ENCODE measurements around the gene CNN3. TPM values are rescaled to one million over a fixed set of nuclear protein-coding genes. Genes with fewer than 3 reads are reported as not detected.

The CNN3 gene
- total and polyA plus RNA-seq, 2 donors, result 74.1 to 131 TPM

DNA sequence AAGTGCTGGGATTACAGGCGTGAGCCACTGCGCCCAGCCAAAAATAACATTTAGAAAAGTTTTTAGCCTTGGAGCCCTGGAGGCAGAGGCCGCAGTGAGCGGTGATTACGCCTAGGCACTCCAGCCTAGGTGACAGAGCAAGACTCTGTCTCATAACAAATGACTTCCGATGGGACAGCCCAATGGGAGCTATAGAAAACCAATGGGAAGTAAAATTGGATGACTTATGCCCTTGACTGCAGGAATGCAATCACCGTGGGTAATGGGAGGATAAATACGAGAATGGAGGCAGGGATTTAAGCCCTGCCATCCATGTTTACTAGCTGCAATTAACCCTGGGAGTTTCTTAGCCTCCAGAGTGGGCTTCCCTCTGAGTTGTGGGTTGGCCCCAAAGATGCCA is 37.0 kb upstream of the CNN3 start:
- no peaks in the 10 kb centered on the region for H3K36me3 ChIP-seq (ENCODE audit: control insufficient read depth in 2 of 2, insufficient read depth in 2 of 2, low read length in 1 of 2)
- peaks cover 0 to 16% of the 10 kb centered on the region in 2 donors for H3K4me1 ChIP-seq (ENCODE audit: control insufficient read depth in 2 of 2, insufficient read depth in 2 of 2, low read length in 2 of 2)
- no peaks in the 10 kb centered on the region for H3K27me3 ChIP-seq (ENCODE audit: control insufficient read depth in 2 of 2, insufficient read depth in 1 of 2, low read length in 1 of 2)
- no peak for DNase-seq (ENCODE audit: low read depth in 6 of 9, low spot score in 9 of 9)
- no peak overlapping the region for H3K4me3 ChIP-seq (ENCODE audit: low read length in 2 of 2)
- H3K27ac ChIP-seq (ENCODE audit: low read depth in 1 of 2, low read length in 1 of 2), result no peak overlapping the region
- 85% methylated on average over 8 of the region's 8 CpGs for WGBS
- H3K9me3 ChIP-seq (ENCODE audit: control insufficient read depth in 2 of 2, insufficient read depth in 1 of 2, low read length in 1 of 2), result no peaks in the 10 kb centered on the region

DNA sequence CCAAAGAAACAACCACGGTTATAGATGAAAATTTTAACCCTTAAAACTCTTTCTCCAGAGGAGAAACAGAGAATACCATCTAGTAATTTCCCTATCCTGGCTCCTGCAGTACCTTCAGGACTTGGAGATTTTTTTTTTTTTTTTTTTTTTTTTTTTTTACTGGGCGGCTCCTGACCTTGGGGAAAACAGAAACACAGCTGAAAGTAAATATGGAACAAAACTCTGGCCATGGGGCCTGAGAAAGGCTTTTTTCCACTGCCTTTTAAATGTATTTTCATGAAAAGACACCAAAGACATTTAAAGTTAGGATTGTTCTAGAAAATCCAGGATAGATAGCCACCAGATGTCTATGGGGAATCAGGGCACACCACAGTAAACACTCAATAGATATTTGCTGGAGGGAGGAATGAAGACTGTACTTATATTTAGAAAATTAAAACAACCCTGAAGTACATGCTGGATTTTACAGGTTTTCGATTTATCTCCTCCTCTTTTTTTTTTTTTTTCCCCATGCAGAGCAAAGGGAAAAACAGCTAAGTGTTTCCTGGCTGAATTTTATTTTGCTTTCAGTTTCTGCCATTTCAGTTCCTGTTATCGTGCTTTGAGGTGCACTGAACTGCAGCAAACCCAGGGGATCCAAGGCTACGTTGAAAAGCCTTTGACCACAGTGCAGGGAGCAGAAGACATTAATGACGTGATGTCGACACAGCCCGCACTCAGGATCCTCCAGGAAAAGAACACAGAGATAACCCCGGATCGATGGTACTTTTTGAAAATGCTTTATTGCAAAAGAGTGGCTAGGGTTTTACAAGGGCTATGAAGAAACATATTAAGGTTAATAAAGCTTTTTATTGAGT is 35.7 kb upstream of the CNN3 start:
- no peaks in the 10 kb centered on the region for H3K27me3 ChIP-seq (ENCODE audit: control insufficient read depth in 2 of 2, insufficient read depth in 1 of 2, low read length in 1 of 2)
- no peaks in the 10 kb centered on the region for H3K9me3 ChIP-seq (ENCODE audit: control insufficient read depth in 2 of 2, insufficient read depth in 1 of 2, low read length in 1 of 2)
- DNase-seq (ENCODE audit: low read depth in 6 of 9, low spot score in 9 of 9), result peak; percentile 18 to 79 (median 42)
- 20% methylated on average over 10 of the region's 10 CpGs for WGBS
- H3K27ac ChIP-seq (ENCODE audit: low read depth in 1 of 2, low read length in 1 of 2), result peak overlapping the region; percentile 74 to 79
- H3K36me3 ChIP-seq (ENCODE audit: control insufficient read depth in 2 of 2, insufficient read depth in 2 of 2, low read length in 1 of 2), result no peaks in the 10 kb centered on the region
- H3K4me1 ChIP-seq (ENCODE audit: control insufficient read depth in 2 of 2, insufficient read depth in 2 of 2, low read length in 2 of 2), result peaks cover 0 to 16% of the 10 kb centered on the region in 2 donors
- H3K4me3 ChIP-seq (ENCODE audit: low read length in 2 of 2), result peak overlapping the region; percentile 35 to 42

DNA sequence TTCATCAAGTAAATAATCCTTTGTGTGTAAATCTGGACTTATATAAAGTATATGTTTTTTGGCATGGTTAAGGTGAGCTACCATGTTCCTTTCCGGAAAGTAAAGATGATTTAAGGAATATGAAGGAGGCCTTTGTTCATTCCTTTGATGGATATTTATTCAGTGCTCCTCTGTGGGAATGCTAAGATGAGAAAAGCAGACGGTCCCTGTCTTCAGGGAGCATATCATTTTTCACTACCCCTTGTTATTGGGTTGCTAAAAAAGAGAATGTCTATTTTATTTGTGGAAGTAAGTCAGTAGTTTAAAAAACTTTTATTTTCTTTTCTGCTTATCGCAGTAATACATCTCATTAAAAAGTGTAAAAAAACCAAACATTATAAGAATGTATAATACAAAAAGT is 35.1 kb upstream of the CNN3 start:
- peaks cover 0 to 16% of the 10 kb centered on the region in 2 donors for H3K4me1 ChIP-seq (ENCODE audit: control insufficient read depth in 2 of 2, insufficient read depth in 2 of 2, low read length in 2 of 2)
- no peaks in the 10 kb centered on the region for H3K27me3 ChIP-seq (ENCODE audit: control insufficient read depth in 2 of 2, insufficient read depth in 1 of 2, low read length in 1 of 2)
- no peaks in the 10 kb centered on the region for H3K36me3 ChIP-seq (ENCODE audit: control insufficient read depth in 2 of 2, insufficient read depth in 2 of 2, low read length in 1 of 2)
- H3K9me3 ChIP-seq (ENCODE audit: control insufficient read depth in 2 of 2, insufficient read depth in 1 of 2, low read length in 1 of 2), result no peaks in the 10 kb centered on the region
- peak overlapping the region in 1 of 2 donors; percentile 35 for H3K4me3 ChIP-seq (ENCODE audit: low read length in 2 of 2)
- DNase-seq (ENCODE audit: low read depth in 6 of 9, low spot score in 9 of 9), result no peak
- H3K27ac ChIP-seq (ENCODE audit: low read depth in 1 of 2, low read length in 1 of 2), result peak overlapping the region in 1 of 2 donors; percentile 79
- over 99% methylated on average over 3 of the region's 3 CpGs for WGBS

- H3K9me3 ChIP-seq (ENCODE audit: control insufficient read depth in 2 of 2, insufficient read depth in 1 of 2, low read length in 1 of 2), result no peaks in the 10 kb centered on the region
- no peak for DNase-seq (ENCODE audit: low read depth in 6 of 9, low spot score in 9 of 9)
- WGBS, result 99% methylated on average over 7 of the region's 7 CpGs
Measured at GRCh38 chr1:94961582-94961981, 34.7 kb upstream of the CNN3 start.

GRCh38 chr1:94958081-94958480 is 31.2 kb upstream of the CNN3 start:
- Histone ChIP-seq H3K27me3 (ENCODE audit: control insufficient read depth in 2 of 2, insufficient read depth in 1 of 2, low read length in 1 of 2) (no peaks in the 10 kb centered on the region), H3K9me3 (ENCODE audit: control insufficient read depth in 2 of 2, insufficient read depth in 1 of 2, low read length in 1 of 2) (no peaks in the 10 kb centered on the region), H3K4me3 (ENCODE audit: low read length in 2 of 2) (no peak overlapping the region), H3K36me3 (ENCODE audit: control insufficient read depth in 2 of 2, insufficient read depth in 2 of 2, low read length in 1 of 2) (no peaks in the 10 kb centered on the region), H3K4me1 (ENCODE audit: control insufficient read depth in 2 of 2, insufficient read depth in 2 of 2, low read length in 2 of 2) (peaks cover 0 to 17% of the 10 kb centered on the region in 2 donors), H3K27ac (ENCODE audit: low read depth in 1 of 2, low read length in 1 of 2) (no peak overlapping the region)
- 100% methylated on average over 1 of the region's 1 CpG for WGBS
- DNase-seq (ENCODE audit: low read depth in 6 of 9, low spot score in 9 of 9), result no peak

More at GRCh38 chr1:94961582-94961981, 34.7 kb upstream of the CNN3 start:
- H3K27me3 ChIP-seq (ENCODE audit: control insufficient read depth in 2 of 2, insufficient read depth in 1 of 2, low read length in 1 of 2), result no peaks in the 10 kb centered on the region
- no peak overlapping the region for H3K4me3 ChIP-seq (ENCODE audit: low read length in 2 of 2)
- no peaks in the 10 kb centered on the region for H3K36me3 ChIP-seq (ENCODE audit: control insufficient read depth in 2 of 2, insufficient read depth in 2 of 2, low read length in 1 of 2)
- H3K27ac ChIP-seq (ENCODE audit: low read depth in 1 of 2, low read length in 1 of 2), result no peak overlapping the region
- peaks cover 0 to 16% of the 10 kb centered on the region in 2 donors for H3K4me1 ChIP-seq (ENCODE audit: control insufficient read depth in 2 of 2, insufficient read depth in 2 of 2, low read length in 2 of 2)

- DNase-seq (ENCODE audit: low read depth in 6 of 9, low spot score in 9 of 9), result no peak
- no peaks in the 10 kb centered on the region for H3K36me3 ChIP-seq (ENCODE audit: control insufficient read depth in 2 of 2, insufficient read depth in 2 of 2, low read length in 1 of 2)
- no peaks in the 10 kb centered on the region for H3K9me3 ChIP-seq (ENCODE audit: control insufficient read depth in 2 of 2, insufficient read depth in 1 of 2, low read length in 1 of 2)
- peaks cover 0 to 8% of the 10 kb centered on the region in 2 donors for H3K4me1 ChIP-seq (ENCODE audit: control insufficient read depth in 2 of 2, insufficient read depth in 2 of 2, low read length in 2 of 2)
- H3K27ac ChIP-seq (ENCODE audit: low read depth in 1 of 2, low read length in 1 of 2), result no peak overlapping the region
- no peaks in the 10 kb centered on the region for H3K27me3 ChIP-seq (ENCODE audit: control insufficient read depth in 2 of 2, insufficient read depth in 1 of 2, low read length in 1 of 2)
- 93% methylated on average over 6 of the region's 6 CpGs for WGBS
- no peak overlapping the region for H3K4me3 ChIP-seq (ENCODE audit: low read length in 2 of 2)
Measured at GRCh38 chr1:94955767-94956632, 29.1 kb upstream of the CNN3 start.

- Histone ChIP-seq H3K4me3 (ENCODE audit: low read length in 2 of 2) (no peak overlapping the region), H3K27ac (ENCODE audit: low read depth in 1 of 2, low read length in 1 of 2) (peak overlapping the region in 1 of 2 donors; percentile 13), H3K9me3 (ENCODE audit: control insufficient read depth in 2 of 2, insufficient read depth in 1 of 2, low read length in 1 of 2) (no peaks in the 10 kb centered on the region), H3K4me1 (ENCODE audit: control insufficient read depth in 2 of 2, insufficient read depth in 2 of 2, low read length in 2 of 2) (peaks cover 0 to 13% of the 10 kb centered on the region in 2 donors), H3K27me3 (ENCODE audit: control insufficient read depth in 2 of 2, insufficient read depth in 1 of 2, low read length in 1 of 2) (no peaks in the 10 kb centered on the region), H3K36me3 (ENCODE audit: control insufficient read depth in 2 of 2, insufficient read depth in 2 of 2, low read length in 1 of 2) (no peaks in the 10 kb centered on the region)
- 96% methylated on average over 9 of the region's 9 CpGs for WGBS
- no peak for DNase-seq (ENCODE audit: low read depth in 6 of 9, low spot score in 9 of 9)
Measured at GRCh38 chr1:94954263-94955220, 27.6 kb upstream of the CNN3 start.

DNA sequence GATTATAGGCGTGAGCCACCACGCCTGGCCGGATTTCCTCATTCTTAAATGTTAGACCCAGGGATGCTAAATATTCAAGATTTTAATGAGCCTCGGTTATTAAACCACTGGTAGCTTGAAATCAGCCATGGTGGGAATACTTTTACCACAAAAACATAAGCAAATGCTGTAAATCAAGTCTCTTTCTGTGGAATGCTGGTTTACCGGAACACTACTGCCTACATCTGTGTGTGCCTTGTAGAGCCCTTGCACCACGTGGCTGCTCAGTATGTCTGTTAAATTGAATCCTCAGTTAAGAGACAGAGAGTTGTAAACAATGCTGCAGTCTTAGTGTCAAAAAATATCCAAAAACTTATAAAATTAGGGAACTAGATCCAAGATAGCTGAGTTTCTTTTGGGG is 26.8 kb upstream of the CNN3 start:
- no peak for DNase-seq (ENCODE audit: low read depth in 6 of 9, low spot score in 9 of 9)
- Histone ChIP-seq H3K9me3 (ENCODE audit: control insufficient read depth in 2 of 2, insufficient read depth in 1 of 2, low read length in 1 of 2) (no peaks in the 10 kb centered on the region), H3K4me3 (ENCODE audit: low read length in 2 of 2) (no peak overlapping the region), H3K27me3 (ENCODE audit: control insufficient read depth in 2 of 2, insufficient read depth in 1 of 2, low read length in 1 of 2) (no peaks in the 10 kb centered on the region), H3K27ac (ENCODE audit: low read depth in 1 of 2, low read length in 1 of 2) (no peak overlapping the region), H3K36me3 (ENCODE audit: control insufficient read depth in 2 of 2, insufficient read depth in 2 of 2, low read length in 1 of 2) (no peaks in the 10 kb centered on the region), H3K4me1 (ENCODE audit: control insufficient read depth in 2 of 2, insufficient read depth in 2 of 2, low read length in 2 of 2) (peaks cover 0 to 13% of the 10 kb centered on the region in 2 donors)
- WGBS, result 96% methylated on average over 6 of the region's 6 CpGs
